Measurements from ENCODE around the gene NEK2.
"Not testable (repeated sequence)": the region's sequence is repeated elsewhere in the genome, so short reads cannot be mapped to it uniquely, and the experiment has no call there.

Gene NEK2

GRCh38 chr1:211632808-211633523, 42.5 kb downstream of the NEK2 start:
- DNase-seq (ENCODE audit: low read depth) = no peak

- no peak for DNase-seq (ENCODE audit: low read depth)
Measured at GRCh38 chr1:211632117-211632807, 43.2 kb downstream of the NEK2 start.

- no peak for DNase-seq (ENCODE audit: low read depth)
Measured at GRCh38 chr1:211631168-211631567, 44.3 kb downstream of the NEK2 start.

- DNase-seq (ENCODE audit: low read depth) = no peak
Measured at GRCh38 chr1:211630236-211631081, 45.0 kb downstream of the NEK2 start.

GRCh38 chr1:211628417-211628816, 47.0 kb downstream of the NEK2 start:
- no peak for DNase-seq (ENCODE audit: low read depth)

- DNase-seq (ENCODE audit: low read depth) = no peak
Measured at GRCh38 chr1:211627259-211627658, 48.2 kb downstream of the NEK2 start.

GRCh38 chr1:211625866-211626265, 49.6 kb downstream of the NEK2 start:
- DNase-seq (ENCODE audit: low read depth) = not testable (repeated sequence)

- no peak for DNase-seq (ENCODE audit: low read depth)
Measured at GRCh38 chr1:211625040-211625439, 50.4 kb downstream of the NEK2 start.

- no peak for DNase-seq (ENCODE audit: low read depth)
Measured at GRCh38 chr1:211623515-211623914, 51.9 kb downstream of the NEK2 start.

GRCh38 chr1:211621447-211622198, 53.8 kb downstream of the NEK2 start:
- no peak for DNase-seq (ENCODE audit: low read depth)

- no peak for DNase-seq (ENCODE audit: low read depth)
Measured at GRCh38 chr1:211620097-211620496, 55.3 kb downstream of the NEK2 start.

GRCh38 chr1:211619033-211619996, 56.1 kb downstream of the NEK2 start:
- DNase-seq (ENCODE audit: low read depth) = no peak

GRCh38 chr1:211616965-211617297, 58.5 kb downstream of the NEK2 start:
- DNase-seq (ENCODE audit: low read depth) = no peak

GRCh38 chr1:211616231-211616964, 59.0 kb downstream of the NEK2 start:
- no peak for DNase-seq (ENCODE audit: low read depth)

- no peak for DNase-seq (ENCODE audit: low read depth)
Measured at GRCh38 chr1:211614615-211615014, 60.8 kb downstream of the NEK2 start.

- no peak for DNase-seq (ENCODE audit: low read depth)
Measured at GRCh38 chr1:211613951-211614350, 61.5 kb downstream of the NEK2 start.

GRCh38 chr1:211613108-211613947, 62.1 kb downstream of the NEK2 start:
- no peak for DNase-seq (ENCODE audit: low read depth)

- no peak for DNase-seq (ENCODE audit: low read depth)
Measured at GRCh38 chr1:211612786-211613107, 62.7 kb downstream of the NEK2 start.
